Suprapubic skin (tissue), 4 donors: ENCODE results near the gene RPS6KA5.
"Not testable (repeated sequence)": the region's sequence is repeated elsewhere in the genome, so short reads cannot be mapped to it uniquely, and the experiment has no call there.

Source experiments
- EP300 ChIP-seq: sonication (generic); formaldehyde crosslinking; IDR thresholded peaks from one replicate; pipeline ENCODE4 v1.6.1; 2017; ENCODE audit warnings: antibody characterized with exemption
- POLR2AphosphoS5 ChIP-seq, 3 donors: sonication (generic); formaldehyde crosslinking; IDR thresholded peaks; one replicate each; pipeline ENCODE4 v1.6.1; 2017; ENCODE audit warnings: antibody characterized with exemption in 3 of 3
- TF ChIP-seq, protein P1 (sequence below), 2 donors: fragments of 200-600 bp in 1 of 2; fragments of 450-650 bp in 1 of 2; sonication (generic) in 1 of 2; IDR thresholded peaks; one replicate each; pipeline ENCODE4 v1.5.1; 2016 to 2019; ENCODE audit warnings: antibody characterized with exemption in 2 of 2, mild to moderate bottlenecking in 1 of 2, moderate library complexity in 1 of 2

DNA sequence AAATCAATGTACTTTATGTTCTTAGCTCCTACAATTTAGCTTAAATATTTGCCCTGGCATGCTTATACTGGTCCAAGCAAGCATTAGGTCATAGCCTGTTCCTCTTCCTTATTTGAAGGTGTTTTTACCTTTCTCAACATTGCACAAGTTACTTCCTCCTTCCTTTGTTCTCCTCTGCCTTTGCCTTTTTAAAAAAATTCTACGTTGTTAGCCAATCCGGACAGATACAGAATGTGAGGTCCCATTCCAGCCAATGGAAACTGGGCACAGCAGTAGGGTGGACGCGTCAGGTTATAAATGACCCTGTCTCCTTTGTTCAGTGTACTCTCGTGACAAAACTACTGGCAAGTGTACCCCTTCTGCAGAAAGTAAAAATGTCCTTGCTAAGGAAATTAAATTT, 27.0 kb upstream of the RPS6KA5 start:
- TF ChIP-seq, protein P1, sequence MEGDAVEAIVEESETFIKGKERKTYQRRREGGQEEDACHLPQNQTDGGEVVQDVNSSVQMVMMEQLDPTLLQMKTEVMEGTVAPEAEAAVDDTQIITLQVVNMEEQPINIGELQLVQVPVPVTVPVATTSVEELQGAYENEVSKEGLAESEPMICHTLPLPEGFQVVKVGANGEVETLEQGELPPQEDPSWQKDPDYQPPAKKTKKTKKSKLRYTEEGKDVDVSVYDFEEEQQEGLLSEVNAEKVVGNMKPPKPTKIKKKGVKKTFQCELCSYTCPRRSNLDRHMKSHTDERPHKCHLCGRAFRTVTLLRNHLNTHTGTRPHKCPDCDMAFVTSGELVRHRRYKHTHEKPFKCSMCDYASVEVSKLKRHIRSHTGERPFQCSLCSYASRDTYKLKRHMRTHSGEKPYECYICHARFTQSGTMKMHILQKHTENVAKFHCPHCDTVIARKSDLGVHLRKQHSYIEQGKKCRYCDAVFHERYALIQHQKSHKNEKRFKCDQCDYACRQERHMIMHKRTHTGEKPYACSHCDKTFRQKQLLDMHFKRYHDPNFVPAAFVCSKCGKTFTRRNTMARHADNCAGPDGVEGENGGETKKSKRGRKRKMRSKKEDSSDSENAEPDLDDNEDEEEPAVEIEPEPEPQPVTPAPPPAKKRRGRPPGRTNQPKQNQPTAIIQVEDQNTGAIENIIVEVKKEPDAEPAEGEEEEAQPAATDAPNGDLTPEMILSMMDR (IDR thresholded peaks at IDR 0.05) = not testable (repeated sequence)
- not testable (repeated sequence) for TF ChIP-seq POLR2AphosphoS5 (IDR thresholded peaks at IDR 0.05); EP300
